Esophagus (tissue), 2 donors: ENCODE results near the gene SNAPIN. TPM values are rescaled to one million over a fixed set of nuclear protein-coding genes. Genes with fewer than 3 reads are reported as not detected.

ENCODE experiments used
- H3K27ac ChIP-seq, 2 donors: one replicate each; pipeline ENCODE4 v1.5.1; 2013; ENCODE audit warnings: low read depth in 2 of 2, mild to moderate bottlenecking in 2 of 2, inconsistent platforms in 1 of 2, low read length in 1 of 2, moderate library complexity in 1 of 2
- H3K27me3 ChIP-seq, 2 donors: one replicate each; pipeline ENCODE4 v1.6.1; 2013; ENCODE audit warnings: low read length in 2 of 2, control low read depth in 1 of 2, mild to moderate bottlenecking in 1 of 2; ENCODE audit not compliant: insufficient read depth in 2 of 2, control insufficient read depth in 1 of 2
- H3K36me3 ChIP-seq, 2 donors: one replicate each; pipeline ENCODE4 v1.6.1; 2013; ENCODE audit warnings: low read length in 1 of 2; ENCODE audit not compliant: control insufficient read depth in 2 of 2, insufficient read depth in 2 of 2
- H3K4me1 ChIP-seq, 2 donors: one replicate each; pipeline ENCODE4 v1.6.1; 2013; ENCODE audit warnings: low read length in 1 of 2; ENCODE audit not compliant: control insufficient read depth in 2 of 2, insufficient read depth in 2 of 2
- H3K4me3 ChIP-seq, 2 donors: one replicate each; pipeline ENCODE4 v1.5.1; 2013; ENCODE audit warnings: low read length in 2 of 2, mild to moderate bottlenecking in 2 of 2, low read depth in 1 of 2, moderate library complexity in 1 of 2
- H3K9me3 ChIP-seq, 2 donors: one replicate each; pipeline ENCODE4 v1.6.1; 2013; ENCODE audit warnings: mild to moderate bottlenecking in 2 of 2, low read depth in 1 of 2, low read length in 1 of 2, moderate library complexity in 1 of 2; ENCODE audit not compliant: control insufficient read depth in 2 of 2, insufficient read depth in 1 of 2
- WGBS, 2 donors: extraction: QIAGEN DNeasy Blood & Tissue Kit; methylation state at CpG; one replicate each; pipeline ENCODE4 v1.1.7; 2013; 5-methylcytosine and 5-hydroxymethylcytosine counted together
- polyA plus RNA-seq, 2 donors: library from polyadenylated mRNA; stranded (reverse); fragments of 200-250 nt; gene quantifications; one replicate each; pipeline ENCODE4 v1.2.3, GENCODE V29; 2013
- donor health status: healthy with polysubstance abuse.
- donor health status: Bipolar disorder and iron deficiency.

Gene SNAPIN
- polyA plus RNA-seq, 2 donors: 20.0 to 35.3 TPM

- WGBS, 2 donors: 91 to 92% methylated on average over 7 of the region's 7 CpGs
- no peaks in the 10 kb centered on the region for H3K36me3 ChIP-seq
- H3K4me1 ChIP-seq: peaks cover 0 to 13% of the 10 kb centered on the region in 2 donors
- no peak overlapping the region for H3K4me3 ChIP-seq
- no peak overlapping the region for H3K27ac ChIP-seq
- H3K27me3 ChIP-seq: peaks cover 0 to 10% of the 10 kb centered on the region in 2 donors
- peaks cover 0 to 3% of the 10 kb centered on the region in 2 donors for H3K9me3 ChIP-seq
Observed at GRCh38 chr1:153682730-153683129, 24.2 kb downstream of the SNAPIN start.

DNA sequence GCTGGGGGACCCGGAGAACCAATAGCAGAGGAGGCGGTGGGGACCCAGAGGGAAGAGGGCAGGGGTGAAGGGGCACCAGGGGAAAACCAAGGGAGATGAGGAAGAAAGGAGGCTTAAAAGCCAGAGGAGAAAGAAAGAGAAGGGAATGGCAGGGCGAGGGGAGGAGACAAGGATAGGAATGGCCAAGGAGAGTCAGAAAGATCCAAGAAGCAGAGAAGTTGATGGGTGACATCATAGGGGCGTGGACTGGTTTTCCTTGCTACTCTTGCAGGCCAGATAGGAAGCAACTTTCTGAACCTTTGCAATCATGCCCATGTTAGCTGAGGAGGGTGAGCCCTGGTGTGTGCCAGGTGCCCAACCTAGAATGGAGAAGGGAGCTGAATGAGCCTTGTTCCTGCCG lies 25.4 kb downstream of the SNAPIN start:
- Histone ChIP-seq H3K27ac (no peak overlapping the region), H3K4me1 (peaks cover 0 to 9% of the 10 kb centered on the region in 2 donors), H3K27me3 (peaks cover 0 to 10% of the 10 kb centered on the region in 2 donors), H3K9me3 (peaks cover 0 to 3% of the 10 kb centered on the region in 2 donors), H3K4me3 (no peak overlapping the region), H3K36me3 (no peaks in the 10 kb centered on the region)
- 69 to 72% methylated on average over 5 of the region's 5 CpGs for WGBS, 2 donors

DNA sequence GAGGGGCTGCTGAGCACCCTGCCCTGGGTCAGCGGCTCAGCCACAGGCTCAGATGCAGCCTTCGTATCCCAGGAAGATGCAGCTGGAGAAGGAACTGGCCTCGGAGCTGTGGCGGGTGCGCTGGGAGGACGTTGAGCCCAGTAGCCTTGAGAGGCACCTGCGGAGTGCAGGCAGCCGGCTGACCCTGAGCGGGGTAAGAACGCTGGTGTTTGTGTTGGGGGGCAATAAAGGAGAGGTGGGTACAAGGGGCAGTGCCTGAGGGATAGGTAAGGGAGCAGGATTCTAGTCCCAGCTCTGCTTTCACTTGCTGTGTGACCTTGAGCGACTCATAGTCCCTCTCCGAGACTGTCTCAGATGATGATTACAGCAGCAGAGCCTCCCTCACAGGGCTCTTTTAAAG lies 26.4 kb downstream of the SNAPIN start:
- peaks cover 0 to 2% of the 10 kb centered on the region in 2 donors for H3K4me1 ChIP-seq
- no peak overlapping the region for H3K4me3 ChIP-seq
- H3K27ac ChIP-seq: no peak overlapping the region
- H3K36me3 ChIP-seq: no peaks in the 10 kb centered on the region
- 69 to 91% methylated on average over 12 of the region's 12 CpGs for WGBS, 2 donors
- no peaks in the 10 kb centered on the region for H3K9me3 ChIP-seq
- peaks cover 0 to 5% of the 10 kb centered on the region in 2 donors for H3K27me3 ChIP-seq

GRCh38 chr1:153685544-153686340 lies 27.2 kb downstream of the SNAPIN start:
- Histone ChIP-seq H3K9me3 (no peaks in the 10 kb centered on the region), H3K4me3 (no peak overlapping the region), H3K27ac (no peak overlapping the region), H3K36me3 (no peaks in the 10 kb centered on the region), H3K27me3 (no peaks in the 10 kb centered on the region), H3K4me1 (peaks cover 0 to 2% of the 10 kb centered on the region in 2 donors)
- 80 to 81% methylated on average over 11 of the region's 11 CpGs for WGBS, 2 donors

GRCh38 chr1:153687346-153688125 lies 29.0 kb downstream of the SNAPIN start:
- Histone ChIP-seq H3K9me3 (no peaks in the 10 kb centered on the region), H3K4me1 (peaks cover 0 to 2% of the 10 kb centered on the region in 2 donors), H3K36me3 (no peaks in the 10 kb centered on the region), H3K27me3 (no peaks in the 10 kb centered on the region), H3K4me3 (no peak overlapping the region), H3K27ac (no peak overlapping the region)
- 83 to 86% methylated on average over 16 of the region's 16 CpGs for WGBS, 2 donors

- H3K4me3 ChIP-seq: no peak overlapping the region
- no peaks in the 10 kb centered on the region for H3K27me3 ChIP-seq
- H3K36me3 ChIP-seq: no peaks in the 10 kb centered on the region
- H3K27ac ChIP-seq: no peak overlapping the region
- H3K9me3 ChIP-seq: no peaks in the 10 kb centered on the region
- no peaks in the 10 kb centered on the region for H3K4me1 ChIP-seq
- 83 to 88% methylated on average over 7 of the region's 7 CpGs for WGBS, 2 donors
Observed at GRCh38 chr1:153688276-153688675, 29.8 kb downstream of the SNAPIN start.

DNA sequence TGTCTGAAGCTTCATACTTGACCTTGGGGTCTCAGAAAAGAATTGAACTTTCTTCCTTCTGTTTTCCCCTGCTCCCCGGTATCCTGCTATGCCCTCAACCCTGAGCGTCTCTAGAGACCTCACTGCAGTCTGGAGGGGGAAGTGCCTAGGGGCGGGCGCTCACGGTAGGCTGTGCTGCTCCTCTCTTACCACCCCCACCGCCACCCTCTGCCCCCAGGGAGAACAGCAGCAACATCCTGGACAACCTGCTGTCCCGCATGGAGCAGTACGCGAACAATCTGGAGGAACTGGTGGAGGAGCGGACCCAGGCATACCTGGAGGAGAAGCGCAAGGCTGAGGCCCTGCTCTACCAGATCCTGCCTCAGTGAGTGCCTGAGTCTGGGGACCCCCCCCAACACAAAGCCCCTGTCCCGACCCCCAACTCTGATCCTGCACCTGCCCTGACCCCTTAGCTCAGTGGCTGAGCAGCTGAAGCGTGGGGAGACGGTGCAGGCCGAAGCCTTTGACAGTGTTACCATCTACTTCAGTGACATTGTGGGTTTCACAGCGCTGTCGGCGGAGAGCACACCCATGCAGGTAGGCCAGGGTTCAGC lies 30.3 kb downstream of the SNAPIN start:
- 84 to 89% methylated on average over 18 of the region's 18 CpGs for WGBS, 2 donors
- H3K4me1 ChIP-seq: no peaks in the 10 kb centered on the region
- H3K27me3 ChIP-seq: no peaks in the 10 kb centered on the region
- no peaks in the 10 kb centered on the region for H3K9me3 ChIP-seq
- H3K4me3 ChIP-seq: no peak overlapping the region
- H3K27ac ChIP-seq: no peak overlapping the region
- no peaks in the 10 kb centered on the region for H3K36me3 ChIP-seq

GRCh38 chr1:153693466-153693865 lies 35.0 kb downstream of the SNAPIN start:
- Histone ChIP-seq H3K27me3 (no peaks in the 10 kb centered on the region), H3K36me3 (no peaks in the 10 kb centered on the region), H3K4me3 (no peak overlapping the region), H3K27ac (no peak overlapping the region), H3K4me1 (peaks cover 3 to 6% of the 10 kb centered on the region in 2 donors), H3K9me3 (no peaks in the 10 kb centered on the region)
- WGBS, 2 donors: 79 to 81% methylated on average over 4 of the region's 4 CpGs

- Histone ChIP-seq H3K9me3 (no peaks in the 10 kb centered on the region), H3K27me3 (no peaks in the 10 kb centered on the region), H3K4me3 (no peak overlapping the region), H3K36me3 (no peaks in the 10 kb centered on the region), H3K27ac (peak overlapping the region in 1 of 2 donors; percentile 21), H3K4me1 (peaks cover 3 to 8% of the 10 kb centered on the region in 2 donors)
- 78 to 89% methylated on average over 8 of the region's 8 CpGs for WGBS, 2 donors
Observed at GRCh38 chr1:153696741-153697140, 38.2 kb downstream of the SNAPIN start.
